ENCODE data around the gene CHAD.

Gene CHAD

GRCh38 chr17:50498021-50498874 lies 29.6 kb upstream of the CHAD start:
- Histone ChIP-seq H2BK5ac (ENCODE audit: low read length) (no peak overlapping the region), H3K27me3 (ENCODE audit: insufficient read depth, low read length, poor library complexity) (no peaks in the 10 kb centered on the region), H3K4ac (ENCODE audit: low read depth, low read length) (no peak overlapping the region), H3K56ac (ENCODE audit: low read length) (no peak overlapping the region), H3K4me3 (ENCODE audit: low read length) (no peak overlapping the region), H3K79me1 (ENCODE audit: low read length) (no peaks in the 10 kb centered on the region), H3K36me3 (ENCODE audit: control insufficient read depth, insufficient read depth, low read length) (no peaks in the 10 kb centered on the region), H3K4me1 (ENCODE audit: control insufficient read depth, low read depth, low read length) (no peaks in the 10 kb centered on the region), H2AK5ac (ENCODE audit: low read length) (no peak overlapping the region), H3K18ac (ENCODE audit: low read length) (no peak overlapping the region), H3K4me2 (ENCODE audit: low read length) (no peak overlapping the region), H3K27ac (ENCODE audit: low read depth, low read length) (no peak overlapping the region), H2BK15ac (replicated peaks; ENCODE audit: low read depth) (no peak overlapping the region), H2BK120ac (ENCODE audit: low read depth, low read length) (no peak overlapping the region), H3K23ac (ENCODE audit: low read length) (no peak overlapping the region), H4K8ac (ENCODE audit: low read depth, low read length) (no peak overlapping the region), H4K5ac (ENCODE audit: low read length) (no peak overlapping the region), H3K79me2 (ENCODE audit: control insufficient read depth, insufficient read depth, low read length) (no peaks in the 10 kb centered on the region), H3K9ac (ENCODE audit: low read length) (no peak overlapping the region)
- no peak for DNase-seq
- no CpG with 5 or more reads among the region's 7 CpGs for WGBS (ENCODE audit: extremely low coverage, insufficient coverage, low lambda C conversion rate)

- no peak overlapping the region for H4K8ac ChIP-seq (ENCODE audit: low read depth, low read length)
- H3K79me1 ChIP-seq (ENCODE audit: low read length) = no peaks in the 10 kb centered on the region
- H2BK5ac ChIP-seq (ENCODE audit: low read length) = no peak overlapping the region
- WGBS (ENCODE audit: extremely low coverage, insufficient coverage, low lambda C conversion rate) = no CpG with 5 or more reads among the region's 8 CpGs
- H3K23ac ChIP-seq (ENCODE audit: low read length) = no peak overlapping the region
- no peak overlapping the region for H3K4me3 ChIP-seq (ENCODE audit: low read length)
- DNase-seq = no peak
- no peak overlapping the region for H3K27ac ChIP-seq (ENCODE audit: low read depth, low read length)
- no peak overlapping the region for H2BK15ac ChIP-seq (replicated peaks; ENCODE audit: low read depth)
- no peak overlapping the region for H3K4me2 ChIP-seq (ENCODE audit: low read length)
- no peaks in the 10 kb centered on the region for H3K36me3 ChIP-seq (ENCODE audit: control insufficient read depth, insufficient read depth, low read length)
- no peak overlapping the region for H3K18ac ChIP-seq (ENCODE audit: low read length)
- no peak overlapping the region for H3K56ac ChIP-seq (ENCODE audit: low read length)
- no peak overlapping the region for H4K5ac ChIP-seq (ENCODE audit: low read length)
- no peak overlapping the region for H2AK5ac ChIP-seq (ENCODE audit: low read length)
- no peaks in the 10 kb centered on the region for H3K4me1 ChIP-seq (ENCODE audit: control insufficient read depth, low read depth, low read length)
- no peak overlapping the region for H3K9ac ChIP-seq (ENCODE audit: low read length)
- no peak overlapping the region for H3K4ac ChIP-seq (ENCODE audit: low read depth, low read length)
- H3K79me2 ChIP-seq (ENCODE audit: control insufficient read depth, insufficient read depth, low read length) = no peaks in the 10 kb centered on the region
- H2BK120ac ChIP-seq (ENCODE audit: low read depth, low read length) = no peak overlapping the region
- H3K27me3 ChIP-seq (ENCODE audit: insufficient read depth, low read length, poor library complexity) = no peaks in the 10 kb centered on the region
Observed at GRCh38 chr17:50495918-50496317, 27.2 kb upstream of the CHAD start.

GRCh38 chr17:50495217-50495823 lies 26.6 kb upstream of the CHAD start:
- no CpG with 5 or more reads among the region's 8 CpGs for WGBS (ENCODE audit: extremely low coverage, insufficient coverage, low lambda C conversion rate)
- Histone ChIP-seq H3K4ac (ENCODE audit: low read depth, low read length) (no peak overlapping the region), H3K79me1 (ENCODE audit: low read length) (no peaks in the 10 kb centered on the region), H2BK15ac (replicated peaks; ENCODE audit: low read depth) (no peak overlapping the region), H4K5ac (ENCODE audit: low read length) (no peak overlapping the region), H3K4me1 (ENCODE audit: control insufficient read depth, low read depth, low read length) (no peaks in the 10 kb centered on the region), H3K27me3 (ENCODE audit: insufficient read depth, low read length, poor library complexity) (no peaks in the 10 kb centered on the region), H2AK5ac (ENCODE audit: low read length) (no peak overlapping the region), H3K79me2 (ENCODE audit: control insufficient read depth, insufficient read depth, low read length) (no peaks in the 10 kb centered on the region), H2BK120ac (ENCODE audit: low read depth, low read length) (no peak overlapping the region), H3K4me2 (ENCODE audit: low read length) (no peak overlapping the region), H3K56ac (ENCODE audit: low read length) (no peak overlapping the region), H3K27ac (ENCODE audit: low read depth, low read length) (no peak overlapping the region), H3K36me3 (ENCODE audit: control insufficient read depth, insufficient read depth, low read length) (no peaks in the 10 kb centered on the region), H3K4me3 (ENCODE audit: low read length) (no peak overlapping the region), H4K8ac (ENCODE audit: low read depth, low read length) (no peak overlapping the region), H3K9ac (ENCODE audit: low read length) (no peak overlapping the region), H3K18ac (ENCODE audit: low read length) (no peak overlapping the region), H3K23ac (ENCODE audit: low read length) (no peak overlapping the region), H2BK5ac (ENCODE audit: low read length) (no peak overlapping the region)
- no peak for DNase-seq

GRCh38 chr17:50493744-50494143 lies 25.1 kb upstream of the CHAD start:
- Histone ChIP-seq H2BK120ac (ENCODE audit: low read depth, low read length) (no peak overlapping the region), H3K23ac (ENCODE audit: low read length) (no peak overlapping the region), H2BK5ac (ENCODE audit: low read length) (no peak overlapping the region), H3K4ac (ENCODE audit: low read depth, low read length) (no peak overlapping the region), H3K9ac (ENCODE audit: low read length) (no peak overlapping the region), H2AK5ac (ENCODE audit: low read length) (no peak overlapping the region), H3K79me1 (ENCODE audit: low read length) (no peaks in the 10 kb centered on the region), H3K4me2 (ENCODE audit: low read length) (no peak overlapping the region), H4K5ac (ENCODE audit: low read length) (no peak overlapping the region), H3K79me2 (ENCODE audit: control insufficient read depth, insufficient read depth, low read length) (no peaks in the 10 kb centered on the region), H2BK15ac (replicated peaks; ENCODE audit: low read depth) (no peak overlapping the region), H4K8ac (ENCODE audit: low read depth, low read length) (no peak overlapping the region), H3K4me3 (ENCODE audit: low read length) (no peak overlapping the region), H3K27me3 (ENCODE audit: insufficient read depth, low read length, poor library complexity) (no peaks in the 10 kb centered on the region), H3K36me3 (ENCODE audit: control insufficient read depth, insufficient read depth, low read length) (no peaks in the 10 kb centered on the region), H3K4me1 (ENCODE audit: control insufficient read depth, low read depth, low read length) (no peaks in the 10 kb centered on the region), H3K18ac (ENCODE audit: low read length) (no peak overlapping the region), H3K27ac (ENCODE audit: low read depth, low read length) (no peak overlapping the region), H3K56ac (ENCODE audit: low read length) (no peak overlapping the region)
- no peak for DNase-seq
- no CpG with 5 or more reads among the region's 3 CpGs for WGBS (ENCODE audit: extremely low coverage, insufficient coverage, low lambda C conversion rate)

GRCh38 chr17:50492214-50492613 lies 23.5 kb upstream of the CHAD start:
- Histone ChIP-seq H2AK5ac (ENCODE audit: low read length) (no peak overlapping the region), H3K56ac (ENCODE audit: low read length) (no peak overlapping the region)
- no CpG with 5 or more reads among the region's 8 CpGs for whole genome bisulfite sequencing (ENCODE audit: extremely low coverage, insufficient coverage, low lambda C conversion rate)

More at GRCh38 chr17:50492214-50492613, 23.5 kb upstream of the CHAD start:
- Histone ChIP-seq H3K4me3 (ENCODE audit: low read length) (no peak overlapping the region), H2BK15ac (replicated peaks; ENCODE audit: low read depth) (no peak overlapping the region), H3K4ac (ENCODE audit: low read depth, low read length) (no peak overlapping the region), H3K9ac (ENCODE audit: low read length) (no peak overlapping the region), H3K23ac (ENCODE audit: low read length) (no peak overlapping the region), H3K36me3 (ENCODE audit: control insufficient read depth, insufficient read depth, low read length) (no peaks in the 10 kb centered on the region), H4K5ac (ENCODE audit: low read length) (no peak overlapping the region), H3K27ac (ENCODE audit: low read depth, low read length) (no peak overlapping the region), H2BK120ac (ENCODE audit: low read depth, low read length) (no peak overlapping the region), H2BK5ac (ENCODE audit: low read length) (no peak overlapping the region), H3K18ac (ENCODE audit: low read length) (no peak overlapping the region), H4K8ac (ENCODE audit: low read depth, low read length) (no peak overlapping the region), H3K79me2 (ENCODE audit: control insufficient read depth, insufficient read depth, low read length) (no peaks in the 10 kb centered on the region), H3K4me2 (ENCODE audit: low read length) (no peak overlapping the region), H3K27me3 (ENCODE audit: insufficient read depth, low read length, poor library complexity) (no peaks in the 10 kb centered on the region), H3K4me1 (ENCODE audit: control insufficient read depth, low read depth, low read length) (no peaks in the 10 kb centered on the region), H3K79me1 (ENCODE audit: low read length) (no peaks in the 10 kb centered on the region)
- DNase-seq = no peak

Data from mesendoderm (in vitro differentiated cells).